Neuronal stem cell (in vitro differentiated cells): ENCODE measurements around the gene MAP1B.

ENCODE experiments used
- DNase-seq: peaks from one replicate; pipeline ENCODE4 v3.0.0-alpha.2; 2013; ENCODE audit warnings: low spot score
- H2AFZ ChIP-seq: one replicate; pipeline ENCODE4 v1.6.1; 2013; ENCODE audit warnings: mild to moderate bottlenecking, low read length, inconsistent platforms
- H2AK5ac ChIP-seq: 2 replicates; pipeline ENCODE4 v1.6.1; 2013; ENCODE audit warnings: low read depth, mild to moderate bottlenecking, inconsistent platforms, low read length, moderate library complexity, mixed read lengths
- H2BK120ac ChIP-seq: 2 replicates; pipeline ENCODE4 v1.6.1; 2013; ENCODE audit warnings: low read depth, mild to moderate bottlenecking, inconsistent platforms, low read length, moderate library complexity, mixed read lengths
- H2BK12ac ChIP-seq: one replicate; pipeline ENCODE4 v1.6.1; 2013; ENCODE audit warnings: low read length, inconsistent platforms
- H2BK15ac ChIP-seq: 2 replicates; pipeline ENCODE4 v1.6.1; 2013; ENCODE audit warnings: mild to moderate bottlenecking, low read length, inconsistent platforms, mixed read lengths
- H2BK5ac ChIP-seq: one replicate; pipeline ENCODE4 v1.6.1; 2013; ENCODE audit warnings: inconsistent platforms, mild to moderate bottlenecking, low read length, moderate library complexity
- H3K14ac ChIP-seq: one replicate; pipeline ENCODE4 v1.6.1; 2013; ENCODE audit warnings: low read length, inconsistent platforms
- H3K18ac ChIP-seq: 2 replicates; pipeline ENCODE4 v1.6.1; 2013; ENCODE audit warnings: low read length, inconsistent platforms
- H3K23ac ChIP-seq: 2 replicates; pipeline ENCODE4 v1.6.1; 2013; ENCODE audit warnings: low read depth, mild to moderate bottlenecking, mixed read lengths, low read length, inconsistent platforms; ENCODE audit not compliant: poor library complexity
- H3K27ac ChIP-seq: replicated peaks from 3 replicates; pipeline ENCODE4 v1.5.1; 2013; ENCODE audit warnings: low read length, inconsistent platforms
- H3K27me3 ChIP-seq, 3 experiments: 2 replicates each; pipeline ENCODE4 v1.6.1; 2013; ENCODE audit warnings: low read length in 3 of 3, mild to moderate bottlenecking in 2 of 3, inconsistent platforms in 1 of 3, low read depth in 1 of 3, mixed read lengths in 1 of 3, moderate library complexity in 1 of 3; ENCODE audit not compliant: control insufficient read depth in 3 of 3, insufficient read depth in 3 of 3
- H3K36me3 ChIP-seq, 2 donors: replicated peaks in 1 of 2; 2 replicates each; pipeline ENCODE4 v1.6.1; 2013; ENCODE audit warnings: low read length in 2 of 2; ENCODE audit not compliant: control insufficient read depth in 2 of 2, insufficient read depth in 2 of 2
- H3K4ac ChIP-seq: 2 replicates; pipeline ENCODE4 v1.6.1; 2013; ENCODE audit warnings: inconsistent platforms, mild to moderate bottlenecking, low read length, moderate library complexity
- H3K4me1 ChIP-seq, 2 donors: 1 replicate in 1 of 2; 2 replicates in 1 of 2; pipeline ENCODE4 v1.6.1; 2013; ENCODE audit warnings: low read length in 2 of 2, low read depth in 1 of 2; ENCODE audit not compliant: control insufficient read depth in 2 of 2, insufficient read depth in 1 of 2
- H3K4me2 ChIP-seq: one replicate; pipeline ENCODE4 v1.6.1; 2013; ENCODE audit warnings: mild to moderate bottlenecking, low read length, inconsistent platforms; ENCODE audit not compliant: insufficient read depth, poor library complexity, severe bottlenecking
- H3K4me3 ChIP-seq, 2 donors: 2 replicates each; pipeline ENCODE4 v1.5.1; 2013; ENCODE audit warnings: low read length in 2 of 2, mild to moderate bottlenecking in 2 of 2, inconsistent platforms in 1 of 2, moderate library complexity in 1 of 2
- H3K79me1 ChIP-seq: one replicate; pipeline ENCODE4 v1.6.1; 2013; ENCODE audit warnings: low read depth, mild to moderate bottlenecking, inconsistent platforms, low read length, moderate library complexity
- H3K9ac ChIP-seq: one replicate; pipeline ENCODE4 v1.6.1; 2013; ENCODE audit warnings: mild to moderate bottlenecking, low read depth, low read length, inconsistent platforms; ENCODE audit not compliant: poor library complexity
- H3K9me3 ChIP-seq, 2 donors: replicated peaks in 1 of 2; 2 replicates each; pipeline versions ENCODE3 to v1.6.1; 2013; ENCODE audit warnings: low read length in 2 of 2, mild to moderate bottlenecking in 2 of 2, inconsistent platforms in 1 of 2, low read depth in 1 of 2, mixed read lengths in 1 of 2, moderate library complexity in 1 of 2; ENCODE audit not compliant: control insufficient read depth in 2 of 2, insufficient read depth in 1 of 2
- H4K8ac ChIP-seq: one replicate; pipeline ENCODE4 v1.6.1; 2013; ENCODE audit warnings: low read depth, mild to moderate bottlenecking, inconsistent platforms, low read length, moderate library complexity
- H4K91ac ChIP-seq: one replicate; pipeline ENCODE4 v1.6.1; 2013; ENCODE audit warnings: low read length, low read depth, mild to moderate bottlenecking, inconsistent platforms; ENCODE audit not compliant: poor library complexity
- WGBS, 2 donors: extraction: QIAGEN DNeasy Blood & Tissue Kit; methylation state at CpG; one replicate each; pipeline ENCODE4 v1.1.7; 2013; ENCODE audit warnings: missing lambda C conversion rate in 2 of 2, mixed read lengths in 1 of 2; ENCODE audit not compliant: insufficient read length in 2 of 2, insufficient replicate concordance in 1 of 2; ENCODE audit errors: extremely low coverage in 2 of 2; 5-methylcytosine and 5-hydroxymethylcytosine counted together

Gene MAP1B

GRCh38 chr5:72134226-72134899 lies 27.1 kb downstream of the MAP1B start:
- Histone ChIP-seq H3K36me3 (peaks cover 3 to 96% of the 10 kb centered on the region in 2 donors), H3K27ac (peak overlapping the region; percentile 72), H2AK5ac (no peak overlapping the region), H3K4ac (no peak overlapping the region), H2BK15ac (no peak overlapping the region), H3K27me3 (no peaks in the 10 kb centered on the region), H3K14ac (no peak overlapping the region), H4K8ac (no peak overlapping the region), H3K18ac (no peak overlapping the region), H3K9me3 (no peaks in the 10 kb centered on the region), H3K23ac (no peak overlapping the region), H2BK12ac (no peak overlapping the region), H3K79me1 (peaks cover 4% of the 10 kb centered on the region), H3K4me2 (no peak overlapping the region), H3K4me3 (no peak overlapping the region), H2BK5ac (no peak overlapping the region), H3K9ac (no peak overlapping the region), H3K4me1 (peaks cover 21 to 36% of the 10 kb centered on the region in 2 donors), H2AFZ (no peak overlapping the region), H4K91ac (no peak overlapping the region), H2BK120ac (no peak overlapping the region)
- WGBS, 2 donors, result no CpG with 5 or more reads among the region's 7 CpGs
- peak; percentile 42 for DNase-seq

DNA sequence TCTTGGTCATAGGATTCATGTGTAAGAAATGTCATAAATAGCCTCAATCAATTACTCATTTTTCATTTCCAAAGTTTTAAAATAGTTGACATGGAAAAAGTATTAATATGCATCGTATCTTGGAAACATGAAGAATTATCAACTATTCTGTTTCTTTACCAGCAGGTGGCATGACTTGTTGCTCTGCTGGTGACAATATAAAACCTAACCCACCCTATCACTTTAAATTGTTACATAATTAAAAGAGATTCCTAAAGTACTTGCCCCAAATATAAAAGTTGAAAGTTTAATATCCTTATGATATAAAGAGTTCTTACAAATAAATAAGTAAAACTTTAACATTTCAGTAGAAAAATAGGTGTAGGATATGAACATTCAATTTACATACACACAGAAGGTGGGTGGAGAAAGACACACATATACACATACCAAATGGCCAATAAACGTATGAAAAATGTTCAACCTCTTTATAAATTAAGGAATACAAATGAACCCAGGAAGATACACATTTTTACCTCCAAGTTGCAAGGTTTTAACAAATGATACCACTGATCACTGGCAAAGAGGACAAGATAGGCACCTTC lies 30.6 kb downstream of the MAP1B start:
- H2BK120ac ChIP-seq, result no peak overlapping the region
- H3K4me1 ChIP-seq, result peaks cover 27 to 30% of the 10 kb centered on the region in 2 donors
- H4K91ac ChIP-seq, result no peak overlapping the region
- H3K4me2 ChIP-seq, result no peak overlapping the region
- H2BK15ac ChIP-seq, result no peak overlapping the region
- no peak overlapping the region for H2AFZ ChIP-seq
- H3K14ac ChIP-seq, result no peak overlapping the region
- no peak overlapping the region for H2AK5ac ChIP-seq
- no peak overlapping the region for H3K9ac ChIP-seq
- peaks cover 4% of the 10 kb centered on the region for H3K79me1 ChIP-seq
- no peak overlapping the region for H3K27ac ChIP-seq
- no peak for DNase-seq
- peaks cover 4 to 95% of the 10 kb centered on the region in 2 donors for H3K36me3 ChIP-seq
- no peak overlapping the region for H4K8ac ChIP-seq
- no peak overlapping the region for H2BK5ac ChIP-seq
- WGBS, 2 donors, result no CpG with 5 or more reads among the region's 2 CpGs
- H3K27me3 ChIP-seq, result no peaks in the 10 kb centered on the region
- no peak overlapping the region for H3K4me3 ChIP-seq
- H3K18ac ChIP-seq, result no peak overlapping the region
- no peaks in the 10 kb centered on the region for H3K9me3 ChIP-seq
- no peak overlapping the region for H3K23ac ChIP-seq
- H3K4ac ChIP-seq, result no peak overlapping the region
- no peak overlapping the region for H2BK12ac ChIP-seq

GRCh38 chr5:72138943-72139521 lies 31.8 kb downstream of the MAP1B start:
- H3K9ac ChIP-seq, result no peak overlapping the region
- no peak overlapping the region for H2BK120ac ChIP-seq
- H2AK5ac ChIP-seq, result no peak overlapping the region
- no peaks in the 10 kb centered on the region for H3K9me3 ChIP-seq
- H3K36me3 ChIP-seq, result peaks cover 4 to 95% of the 10 kb centered on the region in 2 donors
- H3K4ac ChIP-seq, result no peak overlapping the region
- no peak overlapping the region for H3K4me3 ChIP-seq
- H3K23ac ChIP-seq, result no peak overlapping the region
- H3K27ac ChIP-seq, result no peak overlapping the region
- no CpG with 5 or more reads among the region's 8 CpGs for WGBS, 2 donors
- no peak overlapping the region for H3K4me2 ChIP-seq
- H3K27me3 ChIP-seq, result no peaks in the 10 kb centered on the region
- DNase-seq, result no peak
- no peak overlapping the region for H4K8ac ChIP-seq
- H3K18ac ChIP-seq, result no peak overlapping the region
- peaks cover 18 to 26% of the 10 kb centered on the region in 2 donors for H3K4me1 ChIP-seq
- peaks cover 4% of the 10 kb centered on the region for H3K79me1 ChIP-seq
- H4K91ac ChIP-seq, result no peak overlapping the region
- no peak overlapping the region for H2BK12ac ChIP-seq
- H2BK5ac ChIP-seq, result no peak overlapping the region
- no peak overlapping the region for H3K14ac ChIP-seq
- H2BK15ac ChIP-seq, result no peak overlapping the region
- no peak overlapping the region for H2AFZ ChIP-seq

- no peak overlapping the region for H3K4me2 ChIP-seq
- no peak overlapping the region for H3K9ac ChIP-seq
- no peak overlapping the region for H2BK5ac ChIP-seq
- no peak overlapping the region for H2BK120ac ChIP-seq
- H3K9me3 ChIP-seq, result no peaks in the 10 kb centered on the region
- no peaks in the 10 kb centered on the region for H3K27me3 ChIP-seq
- no peak overlapping the region for H4K91ac ChIP-seq
- H3K4ac ChIP-seq, result no peak overlapping the region
- no peak overlapping the region for H3K14ac ChIP-seq
- no peak overlapping the region for H3K27ac ChIP-seq
- H4K8ac ChIP-seq, result no peak overlapping the region
- DNase-seq, result no peak
- H2AK5ac ChIP-seq, result no peak overlapping the region
- H2AFZ ChIP-seq, result no peak overlapping the region
- H3K18ac ChIP-seq, result no peak overlapping the region
- WGBS, 2 donors, result no CpG with 5 or more reads among the region's 7 CpGs
- H3K23ac ChIP-seq, result no peak overlapping the region
- H2BK12ac ChIP-seq, result no peak overlapping the region
- H2BK15ac ChIP-seq, result no peak overlapping the region
- peaks cover 4 to 99% of the 10 kb centered on the region in 2 donors for H3K36me3 ChIP-seq
- no peak overlapping the region for H3K4me3 ChIP-seq
- peaks cover 2% of the 10 kb centered on the region for H3K79me1 ChIP-seq
- H3K4me1 ChIP-seq, result peaks cover 7 to 19% of the 10 kb centered on the region in 2 donors
Measured at GRCh38 chr5:72140711-72141110, 33.4 kb downstream of the MAP1B start.
